CD4-positive, alpha-beta T cell treated with Interleukin-17A for 1 hour (primary cell): ENCODE results near the gene SDHAF1.
"Not testable (repeated sequence)": the region's sequence is repeated elsewhere in the genome, so short reads cannot be mapped to it uniquely, and the experiment has no call there.

ENCODE experiments used
- DNase-seq: peaks from one replicate; pipeline ENCODE4 v3.0.0-alpha.2; 2020

The SDHAF1 gene

GRCh38 chr19:35995048-35995993 lies at the start of gene SDHAF1:
Gene SDHAF1, plus strand, starts transcription at chr19:35995188. Its CDS starts 87 bp downstream, at chr19:35995275.
- peak; percentile 93 for DNase-seq

GRCh38 chr19:35946203-35946602 lies 48.8 kb upstream of the SDHAF1 start:
- DNase-seq = no peak

GRCh38 chr19:35949131-35949530 lies 45.9 kb upstream of the SDHAF1 start:
- no peak for DNase-seq

- DNase-seq = no peak
These were observed 38.9 kb upstream of the SDHAF1 start for GRCh38 chr19:35955881-35956634.

GRCh38 chr19:35957411-35957810 lies 37.6 kb upstream of the SDHAF1 start:
- not testable (repeated sequence) for DNase-seq

- no peak for DNase-seq
These were observed 36.3 kb upstream of the SDHAF1 start for GRCh38 chr19:35958660-35959039.

GRCh38 chr19:35959040-35959967 lies 35.7 kb upstream of the SDHAF1 start:
- DNase-seq = peak; percentile 86

- no peak for DNase-seq
These were observed 35.0 kb upstream of the SDHAF1 start for GRCh38 chr19:35959968-35960320.

GRCh38 chr19:35960432-35960972 lies 34.5 kb upstream of the SDHAF1 start:
- no peak for DNase-seq

GRCh38 chr19:35963514-35963913 lies 31.5 kb upstream of the SDHAF1 start:
- DNase-seq = peak; percentile 32

GRCh38 chr19:35966771-35967170 lies 28.2 kb upstream of the SDHAF1 start:
- peak; percentile 12 for DNase-seq

- DNase-seq = no peak
These were observed 21.5 kb upstream of the SDHAF1 start for GRCh38 chr19:35973487-35973886.

- DNase-seq = no peak
These were observed 19.3 kb upstream of the SDHAF1 start for GRCh38 chr19:35975608-35976214.

GRCh38 chr19:35977446-35978222 lies 17.4 kb upstream of the SDHAF1 start:
- DNase-seq = peak; percentile 32

GRCh38 chr19:35978271-35978670 lies 16.7 kb upstream of the SDHAF1 start:
- no peak for DNase-seq

- no peak for DNase-seq
These were observed 16.1 kb upstream of the SDHAF1 start for GRCh38 chr19:35978832-35979365.

GRCh38 chr19:35980997-35981396 lies 14.0 kb upstream of the SDHAF1 start:
- not testable (repeated sequence) for DNase-seq

GRCh38 chr19:35983177-35983576 lies 11.8 kb upstream of the SDHAF1 start:
- no peak for DNase-seq

- DNase-seq = no peak
These were observed 8.9 kb upstream of the SDHAF1 start for GRCh38 chr19:35986111-35986510.

- peak; percentile 9 for DNase-seq
These were observed 8.1 kb upstream of the SDHAF1 start for GRCh38 chr19:35986664-35987570.
